ENCODE measurements around the gene RAB37. TPM values are rescaled to one million over a fixed set of nuclear protein-coding genes. Genes with fewer than 3 reads are reported as not detected.
A peak's percentile ranks its signal among the peaks of the same experiment; 100 is the strongest.

RAB37 gene
- total RNA-seq, 1 experiment from 2014 or later, result 2.5 TPM

- Histone ChIP-seq H3K4ac (ENCODE audit: low read depth, low read length) (no peak overlapping the region), H4K20me1 (ENCODE audit: control insufficient read depth, insufficient read depth, insufficient read length) (no peaks in the 10 kb centered on the region), H3K4me2 (ENCODE audit: insufficient read depth, insufficient read length, low read length) (no peak overlapping the region), H4K5ac (ENCODE audit: insufficient read length, low read depth, low read length) (no peak overlapping the region), H2BK5ac (ENCODE audit: insufficient read length, low read length) (no peak overlapping the region), H3K18ac (ENCODE audit: insufficient read length, low read depth, low read length) (no peak overlapping the region), H2BK20ac (ENCODE audit: low read depth, low read length, poor library complexity, severe bottlenecking) (no peak overlapping the region), H3K23me2 (ENCODE audit: insufficient read length, low read depth, low read length, poor library complexity, severe bottlenecking) (no peaks in the 10 kb centered on the region), H3K56ac (ENCODE audit: insufficient read length, low read depth, low read length) (no peak overlapping the region), H3K23ac (ENCODE audit: insufficient read length, low read depth, low read length) (no peak overlapping the region), H3K79me1 (ENCODE audit: insufficient read depth, low read depth, low read length, poor library complexity, severe bottlenecking) (peaks cover 8% of the 10 kb centered on the region), H2BK12ac (ENCODE audit: insufficient read length, low read depth, low read length) (no peak overlapping the region), H2BK120ac (ENCODE audit: low read depth, low read length, poor library complexity, severe bottlenecking) (no peak overlapping the region), H2AFZ (ENCODE audit: low read length) (no peak overlapping the region), H3K9me3 (ENCODE audit: control insufficient read depth, low read depth, low read length) (no peaks in the 10 kb centered on the region), H4K91ac (ENCODE audit: insufficient read length, low read depth, low read length) (no peak overlapping the region), H3T11ph (ENCODE audit: low read length) (no peak overlapping the region), H2BK15ac (ENCODE audit: low read depth, low read length) (no peak overlapping the region), H3K14ac (ENCODE audit: insufficient read depth, low read length) (0 out of 2 replicates have a peak overlapping the region, but pooled peaks have one; percentile 6), H3K79me2 (ENCODE audit: insufficient read depth, low read length) (peaks cover under 1% of the 10 kb centered on the region; the same call in 1 of the 2 replicates), H3K9ac (ENCODE audit: extremely low read depth, insufficient read length, low read length) (no peak overlapping the region), H4K8ac (replicated peaks; ENCODE audit: insufficient read length, low read depth, low read length) (no peak overlapping the region), H3K27me3 (ENCODE audit: insufficient read depth, low read length) (no peaks in the 10 kb centered on the region), H3K27ac (ENCODE audit: insufficient read length, low read depth, low read length) (no peak overlapping the region), H3K4me1 (ENCODE audit: insufficient read depth, low read length) (peaks cover 11% of the 10 kb centered on the region; the same call in 1 of the 2 replicates), H2AK5ac (ENCODE audit: insufficient read length, low read length) (no peak overlapping the region)
- Mint-ChIP-seq H3K9me3 (no peaks in the 10 kb centered on the region), H3K27me3 (ENCODE audit: low read depth) (no peaks in the 10 kb centered on the region), H3K36me3 (ENCODE audit: insufficient read depth in 1 of 3, low read depth in 3 of 3) (peaks cover 0 to 7% (median 5%) of the 10 kb centered on the region in 3 experiments; a peak in 5 of 7 replicates), H3K27ac (peak overlapping the region; percentile 62 to 97 (median 96); a peak in 4 of 7 replicates), H3K4me1 (peaks cover 53 to 79% of the 10 kb centered on the region in 2 experiments), H3K4me3 (peak overlapping the region; percentile 32 to 33; a peak in 3 of 5 replicates)
- WGBS (ENCODE audit: extremely low coverage, insufficient read length, low lambda C conversion rate), result no CpG with 5 or more reads among the region's 10 CpGs
- TF ChIP-seq, protein P1, sequence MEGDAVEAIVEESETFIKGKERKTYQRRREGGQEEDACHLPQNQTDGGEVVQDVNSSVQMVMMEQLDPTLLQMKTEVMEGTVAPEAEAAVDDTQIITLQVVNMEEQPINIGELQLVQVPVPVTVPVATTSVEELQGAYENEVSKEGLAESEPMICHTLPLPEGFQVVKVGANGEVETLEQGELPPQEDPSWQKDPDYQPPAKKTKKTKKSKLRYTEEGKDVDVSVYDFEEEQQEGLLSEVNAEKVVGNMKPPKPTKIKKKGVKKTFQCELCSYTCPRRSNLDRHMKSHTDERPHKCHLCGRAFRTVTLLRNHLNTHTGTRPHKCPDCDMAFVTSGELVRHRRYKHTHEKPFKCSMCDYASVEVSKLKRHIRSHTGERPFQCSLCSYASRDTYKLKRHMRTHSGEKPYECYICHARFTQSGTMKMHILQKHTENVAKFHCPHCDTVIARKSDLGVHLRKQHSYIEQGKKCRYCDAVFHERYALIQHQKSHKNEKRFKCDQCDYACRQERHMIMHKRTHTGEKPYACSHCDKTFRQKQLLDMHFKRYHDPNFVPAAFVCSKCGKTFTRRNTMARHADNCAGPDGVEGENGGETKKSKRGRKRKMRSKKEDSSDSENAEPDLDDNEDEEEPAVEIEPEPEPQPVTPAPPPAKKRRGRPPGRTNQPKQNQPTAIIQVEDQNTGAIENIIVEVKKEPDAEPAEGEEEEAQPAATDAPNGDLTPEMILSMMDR (conservative IDR thresholded peaks at IDR 0.05), result no peak
- no peak for DNase-seq
Measured at GRCh38 chr17:74759941-74760340, 22.9 kb downstream of the RAB37 start.

Data from H9 (cell line).